Effector memory CD4-positive, alpha-beta T cell (primary cell): ENCODE data around the gene IQGAP3.
A peak's percentile ranks its signal among the peaks of the same experiment; 100 is the strongest.

Experiments
- DNase-seq, 3 donors: peaks; one replicate each; pipeline ENCODE4 v3.0.0-alpha.2; 2020
- H3K27ac ChIP-seq: 2 replicates; pipeline ENCODE4 v1.7.0; 2013; ENCODE audit warnings: mild to moderate bottlenecking, low read length, moderate library complexity; ENCODE audit not compliant: insufficient read depth, poor library complexity, severe bottlenecking
- H3K27me3 ChIP-seq: replicated peaks from 2 replicates; pipeline ENCODE4 v1.7.0; 2013; ENCODE audit warnings: mild to moderate bottlenecking, low read length; ENCODE audit not compliant: insufficient read depth, control insufficient read depth, poor library complexity, severe bottlenecking
- H3K36me3 ChIP-seq: 2 replicates; pipeline ENCODE4 v1.7.0; 2013; ENCODE audit warnings: mild to moderate bottlenecking, low read length, moderate library complexity; ENCODE audit not compliant: control insufficient read depth, insufficient read depth
- H3K4me1 ChIP-seq: 2 replicates; pipeline ENCODE4 v1.7.0; 2013; ENCODE audit warnings: low read length, mild to moderate bottlenecking; ENCODE audit not compliant: control insufficient read depth, insufficient read depth, poor library complexity, severe bottlenecking
- H3K4me3 ChIP-seq: 2 replicates; pipeline ENCODE4 v1.7.0; 2013; ENCODE audit warnings: low read length, low read depth, mild to moderate bottlenecking; ENCODE audit not compliant: insufficient read depth, poor library complexity, severe bottlenecking
- H3K9me3 ChIP-seq: 2 replicates; pipeline ENCODE4 v1.7.0; 2013; ENCODE audit warnings: mild to moderate bottlenecking, low read length, moderate library complexity; ENCODE audit not compliant: control insufficient read depth

IQGAP3 gene

DNA sequence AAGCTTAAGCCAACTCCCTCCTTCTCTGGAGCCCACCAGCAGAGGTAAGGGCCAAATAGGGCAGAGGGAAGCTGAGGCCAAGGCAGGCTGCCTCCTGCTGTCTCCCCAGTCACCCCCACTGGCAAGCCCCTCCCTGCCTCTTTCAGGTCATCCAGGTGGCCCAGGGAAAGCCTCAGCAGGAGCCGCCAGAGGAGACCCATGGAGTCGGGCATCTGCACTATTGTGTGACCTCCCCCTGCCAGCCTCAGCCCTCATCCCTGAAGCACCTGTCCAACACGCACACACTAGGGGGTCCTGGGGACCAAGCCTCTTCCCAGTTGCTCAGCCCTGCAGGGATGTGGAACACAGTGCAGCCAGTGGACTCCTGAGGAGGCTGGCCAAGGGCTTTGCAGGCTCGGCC is 14.0 kb upstream of the IQGAP3 start:
- Histone ChIP-seq H3K4me3 (no peak overlapping the region), H3K36me3 (no peaks in the 10 kb centered on the region), H3K27me3 (no peaks in the 10 kb centered on the region), H3K4me1 (no peaks in the 10 kb centered on the region), H3K27ac (no peak overlapping the region), H3K9me3 (no peaks in the 10 kb centered on the region)
- no peak for DNase-seq

DNA sequence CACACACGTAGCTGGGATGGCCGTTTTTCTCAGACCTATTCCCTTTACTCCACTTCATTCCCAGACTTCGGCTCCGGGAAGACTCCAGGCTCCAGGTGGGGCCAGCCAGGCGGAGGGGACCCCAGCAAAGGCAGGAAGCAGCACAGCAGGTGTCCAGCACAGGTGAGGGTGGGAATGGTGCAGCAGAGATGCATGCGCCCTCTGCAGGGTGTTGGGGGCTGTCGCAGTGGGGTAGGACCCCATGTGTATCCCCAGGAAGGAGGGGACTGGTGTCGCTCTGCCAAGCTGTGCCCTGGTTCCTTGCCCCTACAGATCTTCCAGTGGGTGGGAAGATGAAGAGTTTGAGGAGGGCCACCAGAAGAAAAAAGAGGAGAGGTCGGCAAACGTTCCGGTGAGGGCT is 12.4 kb upstream of the IQGAP3 start:
- no peaks in the 10 kb centered on the region for H3K36me3 ChIP-seq
- H3K4me3 ChIP-seq = no peak overlapping the region
- no peak for DNase-seq
- H3K4me1 ChIP-seq = no peaks in the 10 kb centered on the region
- no peaks in the 10 kb centered on the region for H3K27me3 ChIP-seq
- H3K27ac ChIP-seq = no peak overlapping the region
- H3K9me3 ChIP-seq = no peaks in the 10 kb centered on the region

DNA sequence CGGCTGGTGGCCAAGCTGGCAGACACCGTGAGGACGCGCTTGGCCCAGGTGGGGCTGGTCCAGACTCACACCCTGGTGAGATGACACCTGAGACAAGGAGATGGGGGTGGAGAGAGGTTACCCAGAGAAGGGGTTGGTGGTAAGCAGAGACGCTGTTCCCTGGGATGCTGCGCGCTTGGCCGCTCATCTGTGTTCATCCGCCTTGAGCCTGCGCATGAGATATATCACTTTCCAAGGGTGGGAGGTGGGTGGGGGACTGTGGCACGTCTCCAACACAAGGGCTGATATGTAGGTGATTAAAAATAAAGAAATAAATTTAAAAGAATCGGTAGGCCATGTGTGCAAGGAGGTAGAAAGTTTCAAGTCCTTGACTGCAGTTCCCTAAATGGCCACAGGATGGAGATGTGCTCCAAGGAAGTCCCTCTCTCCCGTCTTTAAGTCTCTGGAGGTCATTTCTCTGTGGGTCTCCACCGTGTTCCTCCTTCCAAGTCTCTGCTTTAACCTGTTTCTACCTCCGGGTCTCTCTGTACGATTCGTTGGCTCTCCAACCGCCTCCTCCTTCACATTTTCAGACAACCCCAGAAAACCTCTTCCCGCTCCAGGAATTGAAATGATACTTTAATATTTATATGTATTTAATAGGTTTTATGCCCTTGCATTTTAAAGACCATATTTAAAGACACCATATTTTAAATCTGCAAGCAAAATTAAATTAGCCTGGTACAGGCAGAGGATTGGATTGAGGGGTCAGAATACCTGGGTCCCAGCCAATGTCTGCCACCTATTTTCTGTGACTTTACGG is 11.7 kb upstream of the IQGAP3 start:
- H3K27ac ChIP-seq = no peak overlapping the region

DNA sequence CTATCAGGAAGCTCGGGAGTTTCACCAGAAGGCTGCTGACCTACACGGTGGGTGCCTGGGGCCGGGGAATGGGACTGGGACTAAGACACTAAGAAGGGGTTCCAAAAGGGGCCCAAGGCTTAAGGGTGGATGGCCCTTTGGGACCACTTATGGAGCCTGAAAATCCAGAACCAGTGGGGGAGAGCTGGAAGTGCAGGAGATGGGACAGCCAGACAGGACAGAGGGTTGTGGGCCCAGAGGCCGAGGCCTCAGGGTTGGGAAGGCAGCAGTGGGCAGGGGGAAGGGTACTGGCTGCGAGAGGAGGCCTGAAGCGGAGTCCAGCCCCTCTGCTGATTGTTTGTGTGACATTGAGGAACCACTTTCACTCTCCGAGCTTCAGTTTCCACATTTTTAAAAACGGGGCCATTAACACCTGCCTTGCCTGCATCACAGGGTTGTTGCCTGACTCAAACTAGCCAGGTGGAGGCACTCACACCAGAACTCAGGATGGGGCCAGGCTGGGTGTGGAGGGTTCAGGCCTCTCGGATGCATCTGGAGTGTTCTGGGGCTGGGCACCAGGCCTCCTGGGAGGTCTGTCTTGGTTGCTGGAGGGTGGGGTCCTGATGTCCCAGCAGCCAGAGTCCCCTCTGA is 10.1 kb upstream of the IQGAP3 start:
- H3K4me3 ChIP-seq = no peak overlapping the region
- H3K4me1 ChIP-seq = no peaks in the 10 kb centered on the region
- H3K36me3 ChIP-seq = no peaks in the 10 kb centered on the region
- H3K27ac ChIP-seq = no peak overlapping the region
- H3K9me3 ChIP-seq = no peaks in the 10 kb centered on the region
- no peaks in the 10 kb centered on the region for H3K27me3 ChIP-seq
- DNase-seq = no peak

More for the DNA sequence above, 11.7 kb upstream of the IQGAP3 start:
- H3K4me3 ChIP-seq = no peak overlapping the region
- H3K9me3 ChIP-seq = no peaks in the 10 kb centered on the region
- no peaks in the 10 kb centered on the region for H3K4me1 ChIP-seq
- no peaks in the 10 kb centered on the region for H3K27me3 ChIP-seq
- no peaks in the 10 kb centered on the region for H3K36me3 ChIP-seq
- peak; percentile 31 to 59 (median 35) for DNase-seq

DNA sequence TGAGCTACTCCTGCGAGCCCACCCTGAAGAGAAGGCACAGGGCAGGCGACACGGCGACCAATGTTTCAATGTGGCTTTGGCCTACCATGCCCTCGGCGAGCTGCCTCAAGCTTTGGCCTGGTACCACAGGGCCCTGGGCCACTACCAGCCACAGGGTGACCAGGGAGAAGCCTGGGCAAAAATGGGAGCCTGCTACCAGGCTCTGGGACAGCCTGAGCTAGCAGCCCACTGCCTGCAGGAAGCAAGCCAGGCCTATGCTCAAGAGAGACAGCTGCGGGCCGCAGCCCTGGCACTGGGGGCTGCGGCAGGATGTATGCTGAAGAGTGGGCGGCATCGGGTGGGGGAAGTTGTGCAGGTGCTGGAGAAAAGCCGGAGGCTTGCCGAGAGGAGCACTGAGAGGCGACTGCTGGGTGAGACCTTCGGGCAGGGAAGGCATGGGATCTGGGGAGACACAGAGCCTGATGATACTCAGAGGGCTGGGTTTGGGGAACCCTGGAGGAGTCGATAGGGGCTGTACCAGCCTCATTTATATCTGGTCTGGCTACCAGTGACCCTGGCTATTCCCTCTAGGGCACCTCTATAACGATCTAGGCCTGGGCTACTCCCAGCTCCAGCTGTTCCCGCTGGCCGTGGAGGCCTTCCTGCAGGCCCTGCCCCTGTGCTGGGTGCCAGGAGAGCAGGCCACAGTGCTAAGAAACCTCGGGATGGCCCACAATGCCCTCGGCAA is 9.5 kb upstream of the IQGAP3 start:
- Histone ChIP-seq H3K4me3 (no peak overlapping the region), H3K9me3 (no peaks in the 10 kb centered on the region), H3K27ac (no peak overlapping the region), H3K36me3 (no peaks in the 10 kb centered on the region), H3K27me3 (no peaks in the 10 kb centered on the region), H3K4me1 (no peaks in the 10 kb centered on the region)
- no peak for DNase-seq

DNA sequence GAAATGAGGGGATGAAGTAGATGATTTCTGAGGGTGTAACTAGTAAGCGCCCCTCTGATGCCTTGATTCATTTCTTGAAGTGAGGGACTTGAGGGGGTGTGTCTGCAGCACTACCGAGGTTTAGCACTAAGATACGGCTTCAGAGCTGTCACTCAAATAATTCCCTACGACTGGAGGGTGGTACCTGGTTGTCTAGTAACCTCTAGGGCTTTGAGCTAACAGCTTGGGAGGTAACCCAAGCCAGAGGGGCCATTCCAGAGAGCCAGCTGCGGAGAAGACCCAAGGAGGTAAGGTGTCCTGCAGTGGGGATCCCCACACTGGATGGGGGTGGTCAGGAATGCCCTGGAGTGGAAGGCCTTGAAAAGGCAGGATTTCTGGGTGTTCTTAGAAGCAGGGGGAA is 7.1 kb upstream of the IQGAP3 start, which contains the start of gene TTC24:
TTC24 (plus strand) TSS at position 252 of the 400 bp plus-strand sequence. CDS start 1,642 bp downstream, outside the sequence.
- Histone ChIP-seq H3K27ac (no peak within 1 kb of the TSS), H3K4me3 (no peak within 1 kb of the TSS), H3K9me3 (no peaks in the 10 kb centered on the region), H3K27me3 (no peaks in the 10 kb centered on the region), H3K4me1 (no peaks in the 10 kb centered on the region), H3K36me3 (no peaks in the 10 kb centered on the region)
- DNase-seq = no peak

DNA sequence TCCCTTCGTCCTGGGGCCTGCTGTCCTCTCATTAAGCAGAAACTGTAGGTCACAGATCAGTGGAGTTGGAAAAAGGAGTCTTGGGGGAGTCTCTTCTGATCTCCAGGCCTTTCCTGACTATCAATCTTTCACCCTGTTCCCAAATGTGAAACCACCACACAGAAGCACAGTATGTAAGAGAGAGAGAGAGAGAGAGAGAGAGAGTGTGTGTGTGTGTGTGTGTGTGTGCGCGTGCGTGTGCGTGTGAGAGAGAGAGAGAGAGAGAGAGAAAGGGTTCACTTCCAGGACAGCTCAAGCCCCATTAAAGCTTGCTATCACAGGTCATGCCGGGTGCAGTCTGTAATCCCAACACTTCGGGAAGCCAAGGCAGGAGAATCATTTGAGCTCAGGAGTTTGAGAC is 5.7 kb upstream of the IQGAP3 start:
- no peak for DNase-seq
- Histone ChIP-seq H3K27me3 (no peaks in the 10 kb centered on the region), H3K4me3 (no peak overlapping the region), H3K4me1 (no peaks in the 10 kb centered on the region), H3K9me3 (no peaks in the 10 kb centered on the region), H3K27ac (no peak overlapping the region), H3K36me3 (no peaks in the 10 kb centered on the region)

DNA sequence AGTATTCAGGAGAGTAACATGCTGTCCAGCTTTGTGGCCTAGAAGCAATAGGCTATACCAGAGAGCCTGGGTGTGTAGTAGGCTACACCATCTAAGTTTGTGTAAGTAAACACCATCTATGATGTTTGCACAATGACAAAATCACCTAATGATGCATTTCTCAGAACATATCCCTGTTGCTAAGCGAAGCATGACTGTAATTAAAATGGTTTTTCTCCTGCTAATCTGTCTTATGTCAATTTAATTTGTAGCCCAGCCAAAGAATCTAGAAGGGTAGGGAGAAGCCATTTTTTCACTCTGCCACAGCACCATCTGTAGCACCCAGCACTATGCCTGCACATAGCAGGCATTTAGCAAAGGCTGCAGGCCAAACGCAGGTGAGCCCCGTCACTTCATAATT is 5.2 kb upstream of the IQGAP3 start:
- no peak for DNase-seq
- H3K27me3 ChIP-seq = peaks cover 3% of the 10 kb centered on the region
- H3K27ac ChIP-seq = no peak overlapping the region
- H3K4me1 ChIP-seq = peaks cover 3% of the 10 kb centered on the region
- no peaks in the 10 kb centered on the region for H3K36me3 ChIP-seq
- no peak overlapping the region for H3K4me3 ChIP-seq
- no peaks in the 10 kb centered on the region for H3K9me3 ChIP-seq

DNA sequence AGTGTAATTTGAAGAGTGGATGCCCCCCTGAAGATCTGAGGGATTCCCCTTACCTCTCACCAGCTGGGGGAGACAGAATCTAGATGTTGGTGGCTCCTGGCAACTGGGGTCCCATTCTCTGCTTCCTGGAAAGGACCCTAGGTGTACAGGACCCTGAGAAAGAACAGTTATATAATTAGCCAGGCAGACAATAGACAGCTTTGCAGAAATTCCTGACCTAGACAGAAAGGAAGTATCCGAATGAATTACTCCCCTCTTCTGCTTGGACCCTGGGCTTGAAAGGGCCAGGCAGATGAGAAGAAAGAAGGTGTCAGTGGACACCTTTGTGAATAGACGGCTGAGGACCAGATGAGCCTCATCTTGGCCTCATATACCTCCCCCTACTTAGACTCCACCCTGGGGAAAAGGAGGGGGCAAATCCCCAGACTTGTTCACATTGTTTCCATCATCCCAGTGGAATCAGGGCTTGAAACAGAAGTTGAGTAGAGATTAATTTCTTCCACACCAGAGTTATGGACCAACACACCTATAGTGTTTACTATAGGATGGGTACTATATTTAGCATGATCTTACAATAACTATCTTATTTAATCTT is 1.8 kb upstream of the IQGAP3 start:
- Histone ChIP-seq H3K27me3 (peaks cover 17% of the 10 kb centered on the region), H3K4me1 (peaks cover 11% of the 10 kb centered on the region), H3K27ac (no peak overlapping the region), H3K9me3 (no peaks in the 10 kb centered on the region), H3K4me3 (no peak overlapping the region), H3K36me3 (no peaks in the 10 kb centered on the region)
- DNase-seq = no peak
